ENCODE measurements around the gene PITPNM3.

GRCh38 chr17:6547336-6547735 is 9.0 kb downstream of the PITPNM3 start:
- TF ChIP-seq CTCF (conservative IDR thresholded peaks at IDR 0.05 in 1 of 2, IDR thresholded peaks at IDR 0.05 in 1 of 2; ENCODE audit: extremely low read depth in 1 of 2, insufficient read depth in 1 of 2, low read depth in 1 of 2, low read length in 2 of 2) (no peak), EZH2 (IDR thresholded peaks at IDR 0.05; ENCODE audit: borderline replicate concordance, low read length) (no peak)
